AG10803 (cell line): ENCODE data around the gene ANKRD9.

Source experiments
- DNase-seq: peaks from one replicate; pipeline ENCODE4 v3.0.0; 2010; ENCODE audit warnings: low read depth
- H3K4me3 ChIP-seq: 2 replicates; pipeline ENCODE4 v1.5.1; 2011; ENCODE audit warnings: mild to moderate bottlenecking, low read length, control low read depth
- CTCF ChIP-seq: conservative IDR thresholded peaks from 2 replicates; pipeline ENCODE4 v1.5.1; 2011; ENCODE audit warnings: mild to moderate bottlenecking, low read length, control low read depth, inconsistent platforms

Gene ANKRD9

GRCh38 chr14:102509746-102510615, at the start of gene ANKRD9:
Gene ANKRD9, minus strand, starts transcription at chr14:102509776. Its CDS starts 1,887 bp downstream, at chr14:102507889.
- H3K4me3 ChIP-seq: peak within 1 kb of the TSS; percentile 67
- TF ChIP-seq CTCF: no peak
- DNase-seq: peak; percentile 91

GRCh38 chr14:102558556-102558955, 49.0 kb upstream of the ANKRD9 start:
- no peak overlapping the region for H3K4me3 ChIP-seq
- TF ChIP-seq CTCF: no peak
- DNase-seq: no peak

GRCh38 chr14:102557434-102558226, 48.1 kb upstream of the ANKRD9 start:
- H3K4me3 ChIP-seq: no peak overlapping the region
- no peak for TF ChIP-seq CTCF
- DNase-seq: no peak

- no peak overlapping the region for H3K4me3 ChIP-seq
- DNase-seq: no peak
- TF ChIP-seq CTCF: no peak
Observed at GRCh38 chr14:102556098-102556677, 46.6 kb upstream of the ANKRD9 start.

GRCh38 chr14:102554821-102555819, 45.5 kb upstream of the ANKRD9 start:
- H3K4me3 ChIP-seq: peak overlapping the region; percentile 60

More at GRCh38 chr14:102554821-102555819, 45.5 kb upstream of the ANKRD9 start:
- TF ChIP-seq CTCF: no peak
- DNase-seq: peak; percentile 23
